Endodermal cell (in vitro differentiated cells): ENCODE data around the gene ADAMTS4. TPM values are rescaled to one million over a fixed set of nuclear protein-coding genes. Genes with fewer than 3 reads are reported as not detected.

Experiments
- DNase-seq: peaks from one replicate; pipeline ENCODE4 v3.0.0-alpha.2; 2017
- H3K27ac ChIP-seq: 2 replicates; pipeline ENCODE4 v1.5.1; 2013; ENCODE audit warnings: mild to moderate bottlenecking, low read depth, low read length, moderate library complexity
- H3K27me3 ChIP-seq: 2 replicates; pipeline ENCODE4 v1.6.1; 2013; ENCODE audit warnings: mild to moderate bottlenecking, low read length, moderate library complexity; ENCODE audit not compliant: insufficient read depth, control insufficient read depth, poor library complexity, severe bottlenecking
- H3K36me3 ChIP-seq: 2 replicates; pipeline ENCODE4 v1.7.0; 2013; ENCODE audit warnings: mild to moderate bottlenecking, low read length, moderate library complexity; ENCODE audit not compliant: control insufficient read depth, insufficient read depth
- H3K4me1 ChIP-seq: one replicate; pipeline ENCODE4 v1.7.0; 2013; ENCODE audit warnings: low read length; ENCODE audit not compliant: control insufficient read depth, insufficient read depth
- H3K4me3 ChIP-seq: 2 replicates; pipeline ENCODE4 v1.5.1; 2013; ENCODE audit warnings: mild to moderate bottlenecking, low read length, moderate library complexity
- H3K9ac ChIP-seq: 2 replicates; pipeline ENCODE4 v1.6.1; 2013; ENCODE audit warnings: mild to moderate bottlenecking, low read length, moderate library complexity; ENCODE audit not compliant: poor library complexity, severe bottlenecking; ENCODE audit errors: extremely low read depth
- H3K9me3 ChIP-seq: 2 replicates; pipeline ENCODE4 v1.6.1; 2013; ENCODE audit warnings: mild to moderate bottlenecking, low read length, moderate library complexity; ENCODE audit not compliant: control insufficient read depth
- H3K27ac Mint-ChIP-seq: 2 replicates; pipeline ENCODE4 v1.8.0; 2020; ENCODE audit warnings: mixed read lengths
- H3K27me3 Mint-ChIP-seq: 2 replicates; pipeline ENCODE4 v1.8.0; 2021; ENCODE audit warnings: mild to moderate bottlenecking, mixed read lengths; ENCODE audit not compliant: insufficient read depth
- H3K36me3 Mint-ChIP-seq: 2 replicates; pipeline ENCODE4 v1.8.0; 2020; ENCODE audit warnings: low read depth, mixed read lengths
- H3K4me1 Mint-ChIP-seq: 2 replicates; pipeline ENCODE4 v1.8.0; 2020; ENCODE audit warnings: mixed read lengths
- H3K4me3 Mint-ChIP-seq: 2 replicates; pipeline ENCODE4 v1.8.0; 2020; ENCODE audit warnings: mild to moderate bottlenecking, moderate library complexity, mixed read lengths
- H3K9me3 Mint-ChIP-seq: 2 replicates; pipeline ENCODE4 v1.8.0; 2020; ENCODE audit warnings: mild to moderate bottlenecking, mixed read lengths
- CTCF ChIP-seq: fragments of 200-600 bp; sonication (generic); conservative IDR thresholded peaks from 2 replicates; pipeline ENCODE4 v1.5.0; 2021; ENCODE audit warnings: antibody characterized with exemption, mild to moderate bottlenecking
- WGBS, 2 experiments: methylation state at CpG; one replicate each; pipeline versions ENCODE4 v1.1.5 to v1.1.7; 2013; ENCODE audit warnings: missing lambda C conversion rate in 2 of 2, mixed read lengths in 1 of 2; ENCODE audit not compliant: insufficient coverage in 1 of 2, insufficient read length in 1 of 2; 5-methylcytosine and 5-hydroxymethylcytosine counted together
- total RNA-seq, 2 donors: library from RNA; stranded (reverse); fragmentation: NEBNext Ultra II Directional in 1 of 2; extraction: Animal tissue kit (Norgen Biotek cat#: 25700) in 1 of 2; gene quantifications; 2 replicates in 1 of 2; 3 replicates in 1 of 2; pipeline ENCODE4 v1.2.1, GENCODE V29; 2021

The ADAMTS4 gene
- total RNA-seq, 2 donors from 2014 or later = 4.4 to 9.6 TPM

- peaks cover 50% of the 10 kb centered on the region for H3K4me1 Mint-ChIP-seq
- peak overlapping the region; percentile 48 for H3K27ac Mint-ChIP-seq
- no peaks in the 10 kb centered on the region for H3K9me3 ChIP-seq
- no peaks in the 10 kb centered on the region for H3K36me3 Mint-ChIP-seq
- no peak overlapping the region for H3K4me3 ChIP-seq
- peak overlapping the region; percentile 16 for H3K27ac ChIP-seq
- DNase-seq = peak; percentile 57
- no peaks in the 10 kb centered on the region for H3K36me3 ChIP-seq
- 84 to 88% methylated on average over 20 to 27 of the region's 27 CpGs for WGBS, 2 experiments
- no peaks in the 10 kb centered on the region for H3K27me3 ChIP-seq
- peaks cover 13% of the 10 kb centered on the region for H3K4me1 ChIP-seq
- no peak for TF ChIP-seq CTCF
- H3K9ac ChIP-seq = no peak overlapping the region
- no peaks in the 10 kb centered on the region for H3K27me3 Mint-ChIP-seq
- no peaks in the 10 kb centered on the region for H3K9me3 Mint-ChIP-seq
- H3K4me3 Mint-ChIP-seq = peak overlapping the region; percentile 31
These were observed 2.1 kb downstream of the ADAMTS4 start for GRCh38 chr1:161196521-161197451.

DNA sequence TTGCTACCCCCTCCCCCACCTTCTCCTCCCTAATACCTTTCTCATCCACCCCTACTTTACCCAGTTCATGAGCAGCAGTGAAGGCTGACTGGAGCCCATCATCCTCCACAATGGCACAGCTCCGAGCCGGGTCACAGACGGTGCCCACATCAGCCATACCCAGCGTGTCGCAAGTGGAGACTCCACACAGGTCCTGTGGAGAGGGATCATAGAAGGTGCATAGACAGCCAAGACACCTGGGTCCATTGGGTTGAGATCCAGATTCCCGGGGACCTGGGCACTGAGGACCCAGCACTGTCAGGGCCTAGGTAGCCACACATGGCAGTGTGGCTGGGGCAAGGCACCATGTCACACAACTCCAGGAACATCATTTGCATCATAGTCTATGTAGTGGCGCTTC, 2.7 kb downstream of the ADAMTS4 start:
- TF ChIP-seq CTCF = no peak
- H3K9me3 ChIP-seq = no peaks in the 10 kb centered on the region
- WGBS, 2 experiments = 95 to 96% methylated on average over 4 to 7 of the region's 7 CpGs
- H3K4me3 Mint-ChIP-seq = no peak overlapping the region
- H3K27me3 Mint-ChIP-seq = no peaks in the 10 kb centered on the region
- no peaks in the 10 kb centered on the region for H3K36me3 ChIP-seq
- H3K9ac ChIP-seq = no peak overlapping the region
- no peaks in the 10 kb centered on the region for H3K36me3 Mint-ChIP-seq
- no peak for DNase-seq
- no peak overlapping the region for H3K27ac ChIP-seq
- H3K27me3 ChIP-seq = no peaks in the 10 kb centered on the region
- peaks cover 43% of the 10 kb centered on the region for H3K4me1 Mint-ChIP-seq
- H3K27ac Mint-ChIP-seq = no peak overlapping the region
- no peaks in the 10 kb centered on the region for H3K9me3 Mint-ChIP-seq
- H3K4me3 ChIP-seq = no peak overlapping the region
- H3K4me1 ChIP-seq = peaks cover 8% of the 10 kb centered on the region

GRCh38 chr1:161195171-161195570, 3.7 kb downstream of the ADAMTS4 start:
- Mint-ChIP-seq H3K4me3 (no peak overlapping the region), H3K4me1 (peaks cover 37% of the 10 kb centered on the region), H3K36me3 (no peaks in the 10 kb centered on the region), H3K27ac (no peak overlapping the region), H3K27me3 (no peaks in the 10 kb centered on the region), H3K9me3 (no peaks in the 10 kb centered on the region)
- no peaks in the 10 kb centered on the region for H3K36me3 ChIP-seq
- TF ChIP-seq CTCF = no peak
- DNase-seq = no peak
- no peak overlapping the region for H3K27ac ChIP-seq
- H3K9ac ChIP-seq = no peak overlapping the region
- no peak overlapping the region for H3K4me3 ChIP-seq
- H3K4me1 ChIP-seq = peaks cover 4% of the 10 kb centered on the region
- no peaks in the 10 kb centered on the region for H3K9me3 ChIP-seq
- 89 to 93% methylated on average over 4 of the region's 4 CpGs for WGBS, 2 experiments
- H3K27me3 ChIP-seq = no peaks in the 10 kb centered on the region
